Measurements from ENCODE around the gene TEPSIN. TPM values are rescaled to one million over a fixed set of nuclear protein-coding genes. Genes with fewer than 3 reads are reported as not detected.

TEPSIN gene
- total and polyA plus RNA-seq, 9 donors = 2.5 to 30.2 (median 24.5) TPM

DNA sequence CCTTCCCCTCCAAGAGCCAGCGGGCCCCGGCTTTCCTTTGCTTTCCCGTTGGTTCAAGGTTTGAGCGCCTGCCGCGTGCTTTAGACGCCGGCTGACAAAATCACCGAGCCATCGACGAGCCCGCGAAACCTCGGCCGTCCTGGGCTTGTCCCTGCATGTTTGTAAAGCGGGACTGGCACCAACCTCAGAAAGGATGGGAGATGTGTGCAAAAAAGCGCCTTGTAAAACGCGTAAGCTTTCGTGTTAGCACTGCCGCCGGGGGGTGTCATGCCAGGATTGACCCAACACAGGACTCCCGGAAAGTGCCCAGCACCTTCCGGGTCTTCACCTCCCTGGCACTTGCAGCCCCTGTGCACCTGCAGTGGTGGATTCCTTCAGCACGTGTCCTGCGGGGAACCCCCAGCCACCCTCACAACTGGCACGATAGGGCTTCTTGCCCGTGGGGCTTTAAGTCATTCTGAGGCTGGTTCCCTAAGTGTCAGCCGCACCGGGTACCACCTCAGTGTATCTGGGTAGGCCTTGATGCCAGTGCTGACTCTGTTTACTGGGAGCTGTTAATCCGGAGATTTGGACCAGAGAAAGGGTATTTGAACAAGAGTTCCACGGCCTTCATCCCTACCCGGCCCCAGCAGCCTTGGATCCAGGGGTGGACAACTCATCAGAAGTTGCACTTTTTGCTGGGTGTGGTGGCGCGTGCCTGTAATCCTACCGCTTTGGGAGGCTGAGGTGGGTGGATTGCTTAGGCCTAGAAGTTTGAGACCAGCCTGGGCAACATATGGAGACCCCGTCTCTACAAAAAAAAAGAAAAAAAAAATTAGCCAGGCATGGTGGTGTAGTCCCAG is 1.1 kb upstream of the TEPSIN start:
- no peak for DNase-seq
- Histone ChIP-seq H3K27ac (peak overlapping the region in 1 of 2 donors; percentile 82), H3K36me3 (no peaks in the 10 kb centered on the region), H3K4me1 (ENCODE audit: insufficient read depth) (peaks cover 5% of the 10 kb centered on the region), H3K4me3 (peak overlapping the region; percentile 99), H3K9me3 (no peaks in the 10 kb centered on the region), H3K27me3 (no peaks in the 10 kb centered on the region)
- TF ChIP-seq POLR2A (IDR thresholded peaks at IDR 0.05) (no peak), EP300 (IDR thresholded peaks at IDR 0.05) (no peak)
- TF ChIP-seq, protein P1, sequence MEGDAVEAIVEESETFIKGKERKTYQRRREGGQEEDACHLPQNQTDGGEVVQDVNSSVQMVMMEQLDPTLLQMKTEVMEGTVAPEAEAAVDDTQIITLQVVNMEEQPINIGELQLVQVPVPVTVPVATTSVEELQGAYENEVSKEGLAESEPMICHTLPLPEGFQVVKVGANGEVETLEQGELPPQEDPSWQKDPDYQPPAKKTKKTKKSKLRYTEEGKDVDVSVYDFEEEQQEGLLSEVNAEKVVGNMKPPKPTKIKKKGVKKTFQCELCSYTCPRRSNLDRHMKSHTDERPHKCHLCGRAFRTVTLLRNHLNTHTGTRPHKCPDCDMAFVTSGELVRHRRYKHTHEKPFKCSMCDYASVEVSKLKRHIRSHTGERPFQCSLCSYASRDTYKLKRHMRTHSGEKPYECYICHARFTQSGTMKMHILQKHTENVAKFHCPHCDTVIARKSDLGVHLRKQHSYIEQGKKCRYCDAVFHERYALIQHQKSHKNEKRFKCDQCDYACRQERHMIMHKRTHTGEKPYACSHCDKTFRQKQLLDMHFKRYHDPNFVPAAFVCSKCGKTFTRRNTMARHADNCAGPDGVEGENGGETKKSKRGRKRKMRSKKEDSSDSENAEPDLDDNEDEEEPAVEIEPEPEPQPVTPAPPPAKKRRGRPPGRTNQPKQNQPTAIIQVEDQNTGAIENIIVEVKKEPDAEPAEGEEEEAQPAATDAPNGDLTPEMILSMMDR (IDR thresholded peaks at IDR 0.05) = no peak
- 13 to 14% (median 14%) methylated on average over 37 of the region's 37 CpGs for WGBS, 3 donors
- intact Hi-C loops (cut with DNase I) = loop anchor here in 2 of 4 donors (5.0 to 10.0 kb wide), 2 partner anchors 98 to 245 kb away; partner anchors contain the start of gene CHMP6 (in 1 of the 2)

DNA sequence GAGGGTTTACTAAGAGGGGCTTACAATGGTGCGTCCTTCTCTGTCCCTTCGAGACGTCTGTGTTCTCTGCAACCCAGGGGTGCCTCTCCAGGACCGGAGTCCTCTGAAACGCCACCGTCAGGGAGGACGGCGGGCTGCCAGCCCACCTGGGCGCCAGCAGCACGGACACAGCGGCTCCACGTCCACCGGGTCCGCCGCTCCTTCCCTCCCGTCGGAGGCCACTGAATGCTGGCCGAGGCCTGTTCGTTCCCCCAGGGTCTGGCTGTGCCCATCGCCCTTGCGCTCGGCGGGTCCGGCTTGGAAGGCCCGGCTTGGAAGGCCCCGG is 403 bp downstream of the TEPSIN start:
- H3K9me3 ChIP-seq = no peaks in the 10 kb centered on the region
- H3K27me3 ChIP-seq = no peaks in the 10 kb centered on the region
- intact Hi-C loops (cut with DNase I) = loop anchor here in 1 of 4 donors (10.0 kb wide), 1 partner anchor 244 kb away; the partner anchor contains the start of gene CHMP6
- no peak for DNase-seq
- no peak overlapping the region for H3K27ac ChIP-seq
- peaks cover 5% of the 10 kb centered on the region for H3K4me1 ChIP-seq (ENCODE audit: insufficient read depth)
- WGBS, 3 donors = 0 to 1% (median 0%) methylated on average over 17 to 26 of the region's 26 CpGs
- TF ChIP-seq, protein P1 (IDR thresholded peaks at IDR 0.05) = no peak
- no peak for TF ChIP-seq POLR2A (IDR thresholded peaks at IDR 0.05)
- TF ChIP-seq EP300 (IDR thresholded peaks at IDR 0.05) = no peak
- H3K36me3 ChIP-seq = no peaks in the 10 kb centered on the region
- H3K4me3 ChIP-seq = peak overlapping the region; percentile 99

DNA sequence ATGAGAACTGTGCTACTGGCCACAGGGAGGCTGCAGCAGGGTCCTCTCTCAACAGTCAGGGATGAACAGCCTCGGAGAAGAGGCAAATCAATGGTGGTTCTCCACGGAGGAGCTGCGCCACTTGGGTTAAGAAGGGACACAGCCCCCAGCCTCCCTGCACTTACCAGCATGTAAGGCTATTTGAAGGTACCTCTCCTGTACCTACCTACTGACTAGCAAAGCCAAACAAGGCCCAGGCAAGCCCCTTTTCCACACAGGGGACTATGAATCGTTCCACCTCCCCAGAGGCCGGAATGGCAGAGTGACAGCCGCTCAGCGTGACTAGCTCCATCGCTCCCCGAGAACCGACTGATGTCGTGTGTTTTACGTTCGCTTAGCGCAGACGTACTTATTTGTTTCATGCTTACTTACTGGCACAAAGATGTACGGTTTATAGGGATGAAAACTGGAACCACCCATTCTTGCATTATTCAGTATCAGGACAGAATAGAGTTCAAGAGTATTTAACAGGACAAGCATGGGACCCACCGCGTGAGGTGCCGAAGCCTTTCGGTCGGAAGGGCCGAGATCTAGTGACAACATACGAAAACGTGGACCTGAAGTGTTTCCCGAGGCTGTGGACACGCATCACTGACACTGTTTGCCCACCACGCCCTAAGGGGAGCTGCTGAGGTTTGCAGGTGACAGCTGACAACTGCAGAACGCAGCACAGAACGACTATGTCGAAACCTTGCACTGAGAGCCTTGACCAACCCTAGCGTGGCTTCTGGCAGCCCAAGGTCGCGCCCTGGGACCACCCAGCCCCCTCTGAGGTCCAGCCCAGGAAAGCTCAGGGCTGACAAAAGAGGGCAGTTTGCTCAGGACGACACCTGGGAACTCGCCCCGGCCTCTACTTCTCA is 1.0 kb downstream of the TEPSIN start:
- no peaks in the 10 kb centered on the region for H3K36me3 ChIP-seq
- no peaks in the 10 kb centered on the region for H3K27me3 ChIP-seq
- no peak overlapping the region for H3K27ac ChIP-seq
- TF ChIP-seq EP300 (IDR thresholded peaks at IDR 0.05) (no peak), POLR2A (IDR thresholded peaks at IDR 0.05) (no peak)
- TF ChIP-seq, protein P1 (IDR thresholded peaks at IDR 0.05) = no peak
- 51 to 59% (median 52%) methylated on average over 36 of the region's 36 CpGs for WGBS, 3 donors
- intact Hi-C loops (cut with DNase I) = loop anchor here in 1 of 4 donors (10.0 kb wide), 1 partner anchor 243 kb away; the partner anchor contains the start of gene CHMP6
- H3K4me1 ChIP-seq (ENCODE audit: insufficient read depth) = peaks cover 5% of the 10 kb centered on the region
- no peak for DNase-seq
- peak overlapping the region; percentile 99 for H3K4me3 ChIP-seq
- H3K9me3 ChIP-seq = no peaks in the 10 kb centered on the region

DNA sequence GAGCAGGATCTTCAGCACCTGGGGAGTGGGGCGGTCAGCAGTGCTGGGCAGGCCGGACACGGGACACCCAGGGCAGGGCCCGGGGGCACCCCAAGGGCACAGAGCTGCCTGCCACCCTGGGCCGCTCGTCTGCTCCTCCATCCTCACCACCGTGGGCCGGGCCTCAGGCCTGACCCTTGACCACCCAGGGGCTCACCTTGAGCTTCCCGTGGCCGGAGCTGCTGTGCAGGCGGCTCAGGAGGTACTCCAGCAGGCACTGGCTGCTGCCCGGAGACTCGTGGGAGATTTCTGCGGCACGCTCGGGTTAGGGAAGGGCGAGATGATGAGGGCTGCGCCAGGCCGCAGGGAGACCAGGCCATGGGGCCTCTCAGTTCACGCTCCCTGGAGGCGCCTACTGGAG is 2.1 kb downstream of the TEPSIN start:
- 86 to 89% (median 86%) methylated on average over 21 of the region's 21 CpGs for WGBS, 3 donors
- Histone ChIP-seq H3K9me3 (no peaks in the 10 kb centered on the region), H3K27ac (no peak overlapping the region), H3K36me3 (no peaks in the 10 kb centered on the region), H3K4me3 (no peak overlapping the region), H3K27me3 (no peaks in the 10 kb centered on the region), H3K4me1 (ENCODE audit: insufficient read depth) (peaks cover 5% of the 10 kb centered on the region)
- no peak for DNase-seq
- TF ChIP-seq EP300 (IDR thresholded peaks at IDR 0.05) (no peak), POLR2A (IDR thresholded peaks at IDR 0.05) (no peak)
- TF ChIP-seq, protein P1 (IDR thresholded peaks at IDR 0.05) = no peak
- intact Hi-C loops (cut with DNase I) = loop anchor here in 1 of 4 donors (10.0 kb wide), 1 partner anchor 242 kb away; the partner anchor contains the start of gene CHMP6

Data from ovary (tissue), 9 donors.